ENCODE data around the gene TTC19.
"Not testable (repeated sequence)": the region's sequence is repeated elsewhere in the genome, so short reads cannot be mapped to it uniquely, and the experiment has no call there.

TTC19 gene

GRCh38 chr17:16048811-16049449, 49.3 kb downstream of the TTC19 start:
- DNase-seq (ENCODE audit: insufficient read length, low spot score) = no peak
- TF ChIP-seq POU2F2 (IDR thresholded peaks at IDR 0.05; ENCODE audit: low read depth, low read length) (no peak), POLR2AphosphoS5 (IDR thresholded peaks at IDR 0.05; ENCODE audit: low read depth, low read length) (no peak), SPI1 (IDR thresholded peaks at IDR 0.05; ENCODE audit: low read depth, low read length) (no peak), POLR2A (IDR thresholded peaks at IDR 0.05; ENCODE audit: low read depth, low read length) (no peak), TAF1 (IDR thresholded peaks at IDR 0.05; ENCODE audit: low read depth, low read length) (no peak)
- no peak for FAIRE-seq

- TF ChIP-seq POLR2AphosphoS5 (IDR thresholded peaks at IDR 0.05; ENCODE audit: low read depth, low read length) = no peak
- TF ChIP-seq POLR2A (IDR thresholded peaks at IDR 0.05; ENCODE audit: low read depth, low read length) = no peak
- TF ChIP-seq SPI1 (IDR thresholded peaks at IDR 0.05; ENCODE audit: low read depth, low read length) = no peak
- no peak for TF ChIP-seq TAF1 (IDR thresholded peaks at IDR 0.05; ENCODE audit: low read depth, low read length)
- no peak for TF ChIP-seq POU2F2 (IDR thresholded peaks at IDR 0.05; ENCODE audit: low read depth, low read length)
- TF ChIP-seq PAX5 (IDR thresholded peaks at IDR 0.05; ENCODE audit: insufficient read depth, low read length, severe bottlenecking) = no peak
- FAIRE-seq = no peak
- no peak for DNase-seq (ENCODE audit: insufficient read length, low spot score)
Observed at GRCh38 chr17:16050844-16051243, 51.2 kb downstream of the TTC19 start.

- FAIRE-seq = no peak
- TF ChIP-seq POLR2AphosphoS5 (IDR thresholded peaks at IDR 0.05; ENCODE audit: low read depth, low read length) = no peak
- TF ChIP-seq PAX5 (IDR thresholded peaks at IDR 0.05; ENCODE audit: insufficient read depth, low read length, severe bottlenecking) = no peak
- TF ChIP-seq POLR2A (IDR thresholded peaks at IDR 0.05; ENCODE audit: low read depth, low read length) = no peak
- no peak for TF ChIP-seq SPI1 (IDR thresholded peaks at IDR 0.05; ENCODE audit: low read depth, low read length)
- TF ChIP-seq TAF1 (IDR thresholded peaks at IDR 0.05; ENCODE audit: low read depth, low read length) = no peak
- no peak for TF ChIP-seq POU2F2 (IDR thresholded peaks at IDR 0.05; ENCODE audit: low read depth, low read length)
- DNase-seq (ENCODE audit: insufficient read length, low spot score) = no peak
Observed at GRCh38 chr17:16052486-16052885, 52.9 kb downstream of the TTC19 start.

- not testable (repeated sequence) for FAIRE-seq; DNase-seq (ENCODE audit: insufficient read length, low spot score)
Observed at GRCh38 chr17:16055139-16055538, 55.5 kb downstream of the TTC19 start.

- TF ChIP-seq PAX5 (IDR thresholded peaks at IDR 0.05; ENCODE audit: insufficient read depth, low read length, severe bottlenecking) (no peak), SPI1 (IDR thresholded peaks at IDR 0.05; ENCODE audit: low read depth, low read length) (no peak), POLR2A (IDR thresholded peaks at IDR 0.05; ENCODE audit: low read depth, low read length) (no peak), TAF1 (IDR thresholded peaks at IDR 0.05; ENCODE audit: low read depth, low read length) (no peak), POU2F2 (IDR thresholded peaks at IDR 0.05; ENCODE audit: low read depth, low read length) (no peak), POLR2AphosphoS5 (IDR thresholded peaks at IDR 0.05; ENCODE audit: low read depth, low read length) (no peak)
- FAIRE-seq = no peak
Observed at GRCh38 chr17:16061631-16062030, 62.0 kb downstream of the TTC19 start.

GRCh38 chr17:16066125-16066524, 66.5 kb downstream of the TTC19 start:
- no peak for DNase-seq (ENCODE audit: insufficient read length, low spot score)
- FAIRE-seq = no peak
- TF ChIP-seq PAX5 (IDR thresholded peaks at IDR 0.05; ENCODE audit: insufficient read depth, low read length, severe bottlenecking) (no peak), POLR2A (IDR thresholded peaks at IDR 0.05; ENCODE audit: low read depth, low read length) (no peak)

More at GRCh38 chr17:16061631-16062030, 62.0 kb downstream of the TTC19 start:
- no peak for DNase-seq (ENCODE audit: insufficient read length, low spot score)

GRCh38 chr17:16068323-16068722, 68.7 kb downstream of the TTC19 start:
- FAIRE-seq = no peak
- no peak for DNase-seq (ENCODE audit: insufficient read length, low spot score)
- TF ChIP-seq SPI1 (IDR thresholded peaks at IDR 0.05; ENCODE audit: low read depth, low read length) = no peak
- no peak for TF ChIP-seq TAF1 (IDR thresholded peaks at IDR 0.05; ENCODE audit: low read depth, low read length)
- TF ChIP-seq POLR2A (IDR thresholded peaks at IDR 0.05; ENCODE audit: low read depth, low read length) = no peak
- TF ChIP-seq POLR2AphosphoS5 (IDR thresholded peaks at IDR 0.05; ENCODE audit: low read depth, low read length) = no peak
- TF ChIP-seq POU2F2 (IDR thresholded peaks at IDR 0.05; ENCODE audit: low read depth, low read length) = no peak
- TF ChIP-seq PAX5 (IDR thresholded peaks at IDR 0.05; ENCODE audit: insufficient read depth, low read length, severe bottlenecking) = no peak

- no peak for TF ChIP-seq PAX5 (IDR thresholded peaks at IDR 0.05; ENCODE audit: insufficient read depth, low read length, severe bottlenecking)
- TF ChIP-seq POLR2A (IDR thresholded peaks at IDR 0.05; ENCODE audit: low read depth, low read length) = no peak
- no peak for TF ChIP-seq TAF1 (IDR thresholded peaks at IDR 0.05; ENCODE audit: low read depth, low read length)
- TF ChIP-seq POLR2AphosphoS5 (IDR thresholded peaks at IDR 0.05; ENCODE audit: low read depth, low read length) = no peak
- no peak for TF ChIP-seq POU2F2 (IDR thresholded peaks at IDR 0.05; ENCODE audit: low read depth, low read length)
- TF ChIP-seq SPI1 (IDR thresholded peaks at IDR 0.05; ENCODE audit: low read depth, low read length) = no peak
- DNase-seq (ENCODE audit: insufficient read length, low spot score) (no peak), FAIRE-seq (no peak)
Observed at GRCh38 chr17:16072031-16072430, 72.4 kb downstream of the TTC19 start.

GRCh38 chr17:16073845-16074244, 74.2 kb downstream of the TTC19 start:
- TF ChIP-seq SPI1 (IDR thresholded peaks at IDR 0.05; ENCODE audit: low read depth, low read length) = no peak
- TF ChIP-seq TAF1 (IDR thresholded peaks at IDR 0.05; ENCODE audit: low read depth, low read length) = no peak
- TF ChIP-seq POU2F2 (IDR thresholded peaks at IDR 0.05; ENCODE audit: low read depth, low read length) = no peak
- TF ChIP-seq POLR2A (IDR thresholded peaks at IDR 0.05; ENCODE audit: low read depth, low read length) = no peak
- no peak for TF ChIP-seq PAX5 (IDR thresholded peaks at IDR 0.05; ENCODE audit: insufficient read depth, low read length, severe bottlenecking)
- TF ChIP-seq POLR2AphosphoS5 (IDR thresholded peaks at IDR 0.05; ENCODE audit: low read depth, low read length) = no peak
- DNase-seq (ENCODE audit: insufficient read length, low spot score) (no peak), FAIRE-seq (no peak)

GRCh38 chr17:16074423-16074822, 74.8 kb downstream of the TTC19 start:
- FAIRE-seq (no peak), DNase-seq (ENCODE audit: insufficient read length, low spot score) (no peak)
- no peak for TF ChIP-seq POLR2AphosphoS5 (IDR thresholded peaks at IDR 0.05; ENCODE audit: low read depth, low read length)
- TF ChIP-seq TAF1 (IDR thresholded peaks at IDR 0.05; ENCODE audit: low read depth, low read length) = no peak
- no peak for TF ChIP-seq PAX5 (IDR thresholded peaks at IDR 0.05; ENCODE audit: insufficient read depth, low read length, severe bottlenecking)
- TF ChIP-seq POU2F2 (IDR thresholded peaks at IDR 0.05; ENCODE audit: low read depth, low read length) = no peak
- TF ChIP-seq SPI1 (IDR thresholded peaks at IDR 0.05; ENCODE audit: low read depth, low read length) = no peak
- TF ChIP-seq POLR2A (IDR thresholded peaks at IDR 0.05; ENCODE audit: low read depth, low read length) = no peak

Data from GM12891 (cell line).